A549 (cell line): ENCODE data around the gene PI4K2B.
"Not testable (repeated sequence)": the region's sequence is repeated elsewhere in the genome, so short reads cannot be mapped to it uniquely, and the experiment has no call there.

Experiments used
- CTCF ChIP-seq: fragments of >200 bp; sonication (Bioruptor Twin); formaldehyde crosslinking; IDR thresholded peaks from 3 replicates; pipeline ENCODE4 v1.5.1; 2016
- JUN ChIP-seq, 2 experiments: fragments of >200 bp; sonication (Bioruptor Twin); formaldehyde crosslinking; IDR thresholded peaks; 2 replicates in 1 of 2; 3 replicates in 1 of 2; pipeline ENCODE4 v1.6.1; 2016 to 2017
- KDM1A ChIP-seq: fragments of 200-600 bp; sonication (generic); IDR thresholded peaks from 2 replicates; pipeline ENCODE4 v1.6.1; 2016; ENCODE audit warnings: low read depth, mild to moderate bottlenecking
- POLR2A ChIP-seq: IDR thresholded peaks from 2 replicates; pipeline ENCODE4 v1.6.1; 2012; ENCODE audit warnings: mild to moderate bottlenecking, low read length
- SMC3 ChIP-seq: fragments of >200 bp; sonication (Bioruptor Twin); formaldehyde crosslinking; IDR thresholded peaks from 3 replicates; pipeline ENCODE4 v1.6.1; 2018; ENCODE audit warnings: inconsistent platforms

GRCh38 chr4:25214750-25215149 lies 19.1 kb upstream of the PI4K2B start:
- TF ChIP-seq KDM1A; POLR2A; JUN (IDR thresholded peaks at IDR 0.05); SMC3; CTCF: not testable (repeated sequence)
